ENCODE measurements around the gene CCDC27. TPM values are rescaled to one million over a fixed set of nuclear protein-coding genes. Genes with fewer than 3 reads are reported as not detected.

CCDC27 gene
- total RNA-seq, 4 donors from 2014 or later = not detected

- H3K27me3 ChIP-seq = no peaks in the 10 kb centered on the region
- no peaks in the 10 kb centered on the region for H3K9me3 ChIP-seq
- TF ChIP-seq, protein P1, sequence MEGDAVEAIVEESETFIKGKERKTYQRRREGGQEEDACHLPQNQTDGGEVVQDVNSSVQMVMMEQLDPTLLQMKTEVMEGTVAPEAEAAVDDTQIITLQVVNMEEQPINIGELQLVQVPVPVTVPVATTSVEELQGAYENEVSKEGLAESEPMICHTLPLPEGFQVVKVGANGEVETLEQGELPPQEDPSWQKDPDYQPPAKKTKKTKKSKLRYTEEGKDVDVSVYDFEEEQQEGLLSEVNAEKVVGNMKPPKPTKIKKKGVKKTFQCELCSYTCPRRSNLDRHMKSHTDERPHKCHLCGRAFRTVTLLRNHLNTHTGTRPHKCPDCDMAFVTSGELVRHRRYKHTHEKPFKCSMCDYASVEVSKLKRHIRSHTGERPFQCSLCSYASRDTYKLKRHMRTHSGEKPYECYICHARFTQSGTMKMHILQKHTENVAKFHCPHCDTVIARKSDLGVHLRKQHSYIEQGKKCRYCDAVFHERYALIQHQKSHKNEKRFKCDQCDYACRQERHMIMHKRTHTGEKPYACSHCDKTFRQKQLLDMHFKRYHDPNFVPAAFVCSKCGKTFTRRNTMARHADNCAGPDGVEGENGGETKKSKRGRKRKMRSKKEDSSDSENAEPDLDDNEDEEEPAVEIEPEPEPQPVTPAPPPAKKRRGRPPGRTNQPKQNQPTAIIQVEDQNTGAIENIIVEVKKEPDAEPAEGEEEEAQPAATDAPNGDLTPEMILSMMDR (IDR thresholded peaks at IDR 0.05) = no peak
- no peak for TF ChIP-seq POLR2A (IDR thresholded peaks at IDR 0.05)
- DNase-seq = no peak
- no peaks in the 10 kb centered on the region for H3K4me1 ChIP-seq
- H3K4me3 ChIP-seq = no peak overlapping the region
- no peak overlapping the region for H3K27ac ChIP-seq
- H3K36me3 ChIP-seq = no peaks in the 10 kb centered on the region
- intact Hi-C loops (cut with DNase I; ENCODE audit: low total_unique reads) = no loop called here
These were observed 17.6 kb upstream of the CCDC27 start for GRCh38 chr1:3734602-3735001.

GRCh38 chr1:3735027-3735681 lies 17.1 kb upstream of the CCDC27 start:
- no peak for DNase-seq
- H3K27ac ChIP-seq = no peak overlapping the region

DNA sequence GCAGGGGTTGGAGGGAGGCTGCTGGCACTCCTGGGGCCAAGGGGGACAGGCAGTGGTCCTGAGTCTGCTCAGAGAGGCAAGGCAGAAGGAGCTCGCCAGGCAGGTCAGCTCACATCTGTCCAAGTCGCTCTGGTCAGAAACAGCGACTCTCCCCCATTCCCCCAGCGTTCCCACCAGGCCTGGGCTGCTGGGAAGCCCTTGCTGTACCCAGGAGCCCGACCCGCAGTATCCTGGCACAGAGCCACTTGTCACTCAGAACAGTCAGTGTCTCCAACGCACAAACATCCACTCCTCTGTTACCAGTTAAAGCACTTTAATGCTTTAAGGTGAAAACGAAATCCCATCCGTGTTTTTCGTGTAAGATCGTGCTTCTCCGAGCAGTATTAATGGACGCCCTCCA lies 16.6 kb upstream of the CCDC27 start:
- no peak overlapping the region for H3K27ac ChIP-seq
- DNase-seq = no peak

More at GRCh38 chr1:3735027-3735681, 17.1 kb upstream of the CCDC27 start:
- Histone ChIP-seq H3K27me3 (no peaks in the 10 kb centered on the region), H3K36me3 (no peaks in the 10 kb centered on the region), H3K9me3 (no peaks in the 10 kb centered on the region), H3K4me3 (no peak overlapping the region), H3K4me1 (no peaks in the 10 kb centered on the region)
- TF ChIP-seq, protein P1 (IDR thresholded peaks at IDR 0.05) = no peak
- intact Hi-C loops (cut with DNase I; ENCODE audit: low total_unique reads) = no loop called here

DNA sequence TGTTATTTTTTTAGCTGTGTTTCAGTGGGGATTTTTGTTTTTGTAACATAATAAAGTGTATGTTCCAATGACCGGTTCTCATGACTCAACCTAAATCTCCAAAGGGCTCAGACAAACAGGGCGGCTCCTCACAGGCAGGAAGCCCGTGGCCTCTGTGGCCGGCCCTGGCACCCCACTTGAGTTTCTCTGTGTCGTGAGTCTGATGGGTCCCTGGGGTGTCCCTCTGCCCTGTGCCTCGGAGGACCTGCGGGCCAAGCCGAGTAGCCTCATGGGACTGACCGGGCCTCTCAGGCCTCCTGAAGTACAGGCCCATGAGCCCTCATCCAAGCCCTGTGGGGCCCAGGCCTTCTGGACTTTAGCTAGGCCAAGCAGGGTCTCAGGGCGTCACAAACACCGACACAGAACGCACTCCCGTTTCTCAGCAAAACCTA lies 16.1 kb upstream of the CCDC27 start:
- intact Hi-C loops (cut with DNase I; ENCODE audit: low total_unique reads) = no loop called here
- H3K9me3 ChIP-seq = no peaks in the 10 kb centered on the region
- TF ChIP-seq POLR2A (IDR thresholded peaks at IDR 0.05) = no peak
- TF ChIP-seq, protein P1 (IDR thresholded peaks at IDR 0.05) = no peak
- no peak for DNase-seq
- H3K27ac ChIP-seq = no peak overlapping the region
- H3K4me1 ChIP-seq = no peaks in the 10 kb centered on the region
- no peak overlapping the region for H3K4me3 ChIP-seq
- no peaks in the 10 kb centered on the region for H3K27me3 ChIP-seq
- H3K36me3 ChIP-seq = no peaks in the 10 kb centered on the region

More for the DNA sequence above, 16.6 kb upstream of the CCDC27 start:
- intact Hi-C loops (cut with DNase I; ENCODE audit: low total_unique reads) = no loop called here
- Histone ChIP-seq H3K36me3 (no peaks in the 10 kb centered on the region), H3K4me1 (no peaks in the 10 kb centered on the region), H3K4me3 (no peak overlapping the region), H3K27me3 (no peaks in the 10 kb centered on the region), H3K9me3 (no peaks in the 10 kb centered on the region)
- TF ChIP-seq, protein P1 (IDR thresholded peaks at IDR 0.05) = no peak

GRCh38 chr1:3736708-3737107 lies 15.5 kb upstream of the CCDC27 start:
- no peaks in the 10 kb centered on the region for H3K9me3 ChIP-seq
- no peaks in the 10 kb centered on the region for H3K36me3 ChIP-seq
- intact Hi-C loops (cut with DNase I; ENCODE audit: low total_unique reads) = no loop called here
- no peak overlapping the region for H3K4me3 ChIP-seq
- no peak for TF ChIP-seq POLR2A (IDR thresholded peaks at IDR 0.05)
- TF ChIP-seq, protein P1 (IDR thresholded peaks at IDR 0.05) = no peak
- DNase-seq = no peak
- no peaks in the 10 kb centered on the region for H3K27me3 ChIP-seq
- H3K4me1 ChIP-seq = no peaks in the 10 kb centered on the region
- H3K27ac ChIP-seq = no peak overlapping the region
